HEK293 (cell line): ENCODE measurements around the gene MPPED2.

ENCODE experiments used
- CTCF ChIA-PET: fragments of 350-600 bp; formaldehyde crosslinking; extraction: SDS; loops from one replicate; lab custom pipeline; 2021; ENCODE audit warnings: antibody characterized with exemption; lab: Yijun Ruan, JAX
- POLR2A ChIA-PET: fragments of 300-600 bp; formaldehyde crosslinking; extraction: SDS; loops from one replicate; lab custom pipeline; 2020; ENCODE audit warnings: antibody characterized with exemption, inconsistent platforms; lab: Yijun Ruan, JAX
- H3K27ac ChIP-seq: fragments of 200-500 bp; sonication (Bioruptor generic); 2 replicates; pipeline ENCODE4 v1.5.1; 2014; ENCODE audit warnings: low read depth, low read length, control low read depth, inconsistent platforms; ENCODE audit errors: extremely low read depth
- H3K36me3 ChIP-seq, 2 experiments: fragments of 200-500 bp in 1 of 2; sonication (Bioruptor generic) in 1 of 2; 1 replicate in 1 of 2; 2 replicates in 1 of 2; pipeline ENCODE4 v1.5.1; 2014 to 2017; ENCODE audit warnings: inconsistent platforms in 2 of 2, low read length in 2 of 2; ENCODE audit not compliant: control insufficient read depth in 2 of 2, insufficient read depth in 1 of 2
- H3K4me1 ChIP-seq: fragments of 200-500 bp; sonication (Bioruptor generic); 2 replicates; pipeline ENCODE4 v1.5.1; 2014; ENCODE audit warnings: mild to moderate bottlenecking, low read length, inconsistent platforms; ENCODE audit not compliant: control insufficient read depth, insufficient read depth
- H3K4me3 ChIP-seq: 2 replicates; pipeline ENCODE4 v1.5.1; 2011; ENCODE audit warnings: low read depth, mild to moderate bottlenecking, control low read depth, low read length, moderate library complexity
- H3K9me3 ChIP-seq: fragments of 200-500 bp; sonication (Bioruptor generic); 2 replicates; pipeline ENCODE4 v1.5.1; 2014; ENCODE audit warnings: low read depth, low read length, inconsistent platforms; ENCODE audit not compliant: control insufficient read depth, insufficient read depth
- HOXA7 ChIP-seq: sonication (generic); formaldehyde crosslinking; IDR thresholded peaks from 2 replicates; pipeline ENCODE4 v1.8.1; 2022; ENCODE audit warnings: missing genetic modification reagents, borderline replicate concordance
- KLF8 ChIP-seq: fragments of 450-650 bp; formaldehyde crosslinking; IDR thresholded peaks from 2 replicates; pipeline ENCODE4 v1.5.1; 2016; ENCODE audit warnings: missing biosample characterization, missing genetic modification characterization
- MZF1 ChIP-seq: fragments of 450-650 bp; formaldehyde crosslinking; IDR thresholded peaks from 2 replicates; pipeline ENCODE4 v1.5.1; 2017; ENCODE audit warnings: missing biosample characterization, missing genetic modification characterization, borderline replicate concordance
- PRDM6 ChIP-seq: fragments of 450-650 bp; formaldehyde crosslinking; IDR thresholded peaks from 2 replicates; pipeline ENCODE4 v1.5.1; 2017; ENCODE audit warnings: missing biosample characterization, missing genetic modification characterization
- RBAK ChIP-seq: fragments of 450-650 bp; formaldehyde crosslinking; IDR thresholded peaks from 2 replicates; pipeline ENCODE4 v1.5.1; 2016; ENCODE audit warnings: missing biosample characterization, missing genetic modification characterization
- SALL2 ChIP-seq: fragments of 450-650 bp; formaldehyde crosslinking; IDR thresholded peaks from 2 replicates; pipeline ENCODE4 v1.5.0; 2017; ENCODE audit warnings: missing biosample characterization, mild to moderate bottlenecking, missing genetic modification characterization, borderline replicate concordance
- SCRT1 ChIP-seq: fragments of 450-650 bp; formaldehyde crosslinking; IDR thresholded peaks from 2 replicates; pipeline ENCODE4 v1.5.1; 2016; ENCODE audit warnings: missing biosample characterization, missing genetic modification characterization, borderline replicate concordance
- ZBTB1 ChIP-seq: fragments of 450-650 bp; formaldehyde crosslinking; IDR thresholded peaks from 2 replicates; pipeline ENCODE4 v1.5.1; 2016; ENCODE audit warnings: missing biosample characterization, missing genetic modification characterization
- ZBTB8A ChIP-seq: fragments of 450-650 bp; formaldehyde crosslinking; IDR thresholded peaks from 2 replicates; pipeline ENCODE4 v1.5.1; 2016; ENCODE audit warnings: missing biosample characterization, missing genetic modification characterization
- ZNF184 ChIP-seq: fragments of 450-650 bp; IDR thresholded peaks from 2 replicates; pipeline ENCODE4 v1.5.1; 2018; ENCODE audit warnings: missing biosample characterization, mild to moderate bottlenecking, missing genetic modification characterization
- ZNF221 ChIP-seq: fragments of 450-650 bp; formaldehyde crosslinking; IDR thresholded peaks from 2 replicates; pipeline ENCODE4 v1.5.1; 2017; ENCODE audit warnings: missing biosample characterization, missing genetic modification characterization, borderline replicate concordance
- ZNF239 ChIP-seq: fragments of 450-650 bp; formaldehyde crosslinking; IDR thresholded peaks from 2 replicates; pipeline ENCODE4 v1.5.1; 2016; ENCODE audit warnings: missing biosample characterization, missing genetic modification characterization
- ZNF335 ChIP-seq: fragments of 450-650 bp; formaldehyde crosslinking; conservative IDR thresholded peaks from 2 replicates; pipeline ENCODE4 v1.5.1; 2016; ENCODE audit warnings: missing biosample characterization, missing genetic modification characterization
- ZNF423 ChIP-seq: fragments of 450-650 bp; formaldehyde crosslinking; IDR thresholded peaks from 2 replicates; pipeline ENCODE4 v1.5.1; 2016; ENCODE audit warnings: missing biosample characterization, missing genetic modification characterization
- ZNF433 ChIP-seq: fragments of 450-650 bp; formaldehyde crosslinking; IDR thresholded peaks from 2 replicates; pipeline ENCODE4 v1.5.1; 2016; ENCODE audit warnings: missing biosample characterization, missing genetic modification characterization, low read depth
- ZNF473 ChIP-seq: fragments of 450-650 bp; formaldehyde crosslinking; IDR thresholded peaks from 2 replicates; pipeline ENCODE4 v1.5.1; 2017; ENCODE audit warnings: missing biosample characterization, missing genetic modification characterization
- ZNF555 ChIP-seq: fragments of 450-650 bp; formaldehyde crosslinking; conservative IDR thresholded peaks from 2 replicates; pipeline ENCODE4 v1.5.1; 2017; ENCODE audit warnings: missing biosample characterization, mild to moderate bottlenecking, missing genetic modification characterization, inconsistent platforms
- ZNF707 ChIP-seq: fragments of 450-650 bp; formaldehyde crosslinking; IDR thresholded peaks from 2 replicates; pipeline ENCODE4 v1.5.1; 2016; ENCODE audit warnings: missing biosample characterization, missing genetic modification characterization
- ZNF792 ChIP-seq: fragments of 450-650 bp; formaldehyde crosslinking; IDR thresholded peaks from 2 replicates; pipeline ENCODE4 v1.5.1; 2016; ENCODE audit warnings: missing biosample characterization, missing genetic modification characterization
- ZNF843 ChIP-seq: fragments of 450-650 bp; formaldehyde crosslinking; IDR thresholded peaks from 2 replicates; pipeline ENCODE4 v1.5.1; 2016; ENCODE audit warnings: missing biosample characterization, missing genetic modification characterization
- ZSCAN23 ChIP-seq: fragments of 450-650 bp; formaldehyde crosslinking; IDR thresholded peaks from 2 replicates; pipeline ENCODE4 v1.5.1; 2016; ENCODE audit warnings: missing biosample characterization, missing genetic modification characterization
- TF ChIP-seq, protein P1 (sequence below): fragments of 450-650 bp; formaldehyde crosslinking; IDR thresholded peaks from 2 replicates; pipeline ENCODE4 v1.5.1; 2016; ENCODE audit warnings: missing biosample characterization, missing genetic modification characterization

MPPED2 gene

GRCh38 chr11:30583476-30584280, 2.5 kb downstream of the MPPED2 start:
- Histone ChIP-seq H3K4me3 (no peak overlapping the region; the same call in 1 of the 2 replicates), H3K36me3 (peaks cover 0 to 12% of the 10 kb centered on the region in 2 experiments; a peak in 1 of 3 replicates), H3K4me1 (no peaks in the 10 kb centered on the region), H3K9me3 (no peaks in the 10 kb centered on the region), H3K27ac (0 out of 2 replicates have a peak overlapping the region, but pooled peaks have one; percentile 83)
- TF ChIP-seq ZNF184 (tag by site-specific recombination) = 0 out of 2 replicates have a peak, but pooled peaks have one; percentile 20
- no peak for TF ChIP-seq PRDM6 (tag by site-specific recombination)
- no peak for TF ChIP-seq ZNF335 (tag by site-specific recombination)
- no peak for TF ChIP-seq ZSCAN23 (tag by site-specific recombination)
- ChIA-PET POLR2A (no interaction called here), CTCF (no interaction called here)

- TF ChIP-seq KLF8 (tag by site-specific recombination) (no peak), ZBTB1 (tag by site-specific recombination) (no peak), HOXA7 (CRISPR knock-in tag) (no peak), ZNF423 (no peak), ZNF707 (tag by site-specific recombination) (no peak), SALL2 (tag by site-specific recombination) (no peak), ZBTB8A (tag by site-specific recombination) (no peak), SCRT1 (tag by site-specific recombination) (no peak), MZF1 (no peak), ZNF239 (tag by site-specific recombination) (no peak), ZNF555 (tag by site-specific recombination) (no peak), ZNF843 (tag by site-specific recombination) (no peak), ZNF792 (tag by site-specific recombination) (no peak), ZNF473 (tag by site-specific recombination) (no peak), ZNF184 (tag by site-specific recombination) (no peak), ZNF433 (tag by site-specific recombination) (no peak)
- TF ChIP-seq, protein P1, sequence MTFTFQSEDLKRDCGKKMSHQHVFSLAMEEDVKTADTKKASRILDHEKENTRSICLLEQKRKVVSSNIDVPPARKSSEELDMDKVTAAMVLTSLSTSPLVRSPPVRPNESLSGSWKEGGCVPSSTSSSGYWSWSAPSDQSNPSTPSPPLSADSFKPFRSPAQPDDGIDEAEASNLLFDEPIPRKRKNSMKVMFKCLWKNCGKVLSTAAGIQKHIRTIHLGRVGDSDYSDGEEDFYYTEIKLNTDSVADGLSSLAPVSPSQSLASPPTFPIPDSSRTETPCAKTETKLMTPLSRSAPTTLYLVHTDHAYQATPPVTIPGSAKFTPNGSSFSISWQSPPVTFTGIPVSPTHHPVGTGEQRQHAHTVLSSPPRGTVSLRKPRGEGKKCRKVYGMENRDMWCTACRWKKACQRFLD (tag by site-specific recombination) = no peak
- H3K27ac ChIP-seq = no peak overlapping the region
These were observed 3.4 kb downstream of the MPPED2 start for GRCh38 chr11:30582726-30583125.

GRCh38 chr11:30581675-30582074, 4.5 kb downstream of the MPPED2 start:
- Histone ChIP-seq H3K9me3 (no peaks in the 10 kb centered on the region), H3K4me3 (no peak overlapping the region), H3K27ac (no peak overlapping the region), H3K36me3 (peaks cover 0 to 17% of the 10 kb centered on the region in 2 experiments; a peak in 1 of 3 replicates), H3K4me1 (no peaks in the 10 kb centered on the region)
- TF ChIP-seq RBAK (tag by site-specific recombination) (no peak), ZNF221 (tag by site-specific recombination) (no peak)
- ChIA-PET POLR2A (no interaction called here), CTCF (no interaction called here)

More at GRCh38 chr11:30582726-30583125, 3.4 kb downstream of the MPPED2 start:
- CTCF ChIA-PET = no interaction called here
- Histone ChIP-seq H3K4me1 (no peaks in the 10 kb centered on the region), H3K4me3 (no peak overlapping the region), H3K9me3 (no peaks in the 10 kb centered on the region), H3K36me3 (peaks cover 0 to 17% of the 10 kb centered on the region in 2 experiments; a peak in 1 of 3 replicates)
- POLR2A ChIA-PET = no interaction called here
